ENCODE results near the gene DUXB. TPM values are rescaled to one million over a fixed set of nuclear protein-coding genes. Genes with fewer than 3 reads are reported as not detected.

The DUXB gene
- total RNA-seq, 1 donor from 2014 or later, result not detected

GRCh38 chr16:75647492-75648264 is 53.6 kb downstream of the DUXB start, which contains the start of the genes KARS1 and TERF2IP:
KARS1 (minus strand) TSS chr16:75647665; CDS start chr16:75647639, 26 bp downstream.
TERF2IP (plus strand) TSS chr16:75647773; CDS start chr16:75647883, 110 bp downstream.
- H3K27ac Mint-ChIP-seq (ENCODE audit: unreplicated experiment), result peak within 1 kb of the TSS; percentile 98
- peak; percentile 76 for DNase-seq (ENCODE audit: low read depth, low spot score)
- H3K4me3 Mint-ChIP-seq, result peak within 1 kb of the TSS; percentile 100
- H3K36me3 Mint-ChIP-seq (ENCODE audit: low read depth), result peaks cover 5% of the 10 kb centered on the region
- TF ChIP-seq CTCF (conservative IDR thresholded peaks at IDR 0.05), result no peak
- H3K27me3 Mint-ChIP-seq (ENCODE audit: low read depth), result no peaks in the 10 kb centered on the region
- H3K9me3 Mint-ChIP-seq, result no peaks in the 10 kb centered on the region
- peaks cover 39% of the 10 kb centered on the region for H3K4me1 Mint-ChIP-seq

DNA sequence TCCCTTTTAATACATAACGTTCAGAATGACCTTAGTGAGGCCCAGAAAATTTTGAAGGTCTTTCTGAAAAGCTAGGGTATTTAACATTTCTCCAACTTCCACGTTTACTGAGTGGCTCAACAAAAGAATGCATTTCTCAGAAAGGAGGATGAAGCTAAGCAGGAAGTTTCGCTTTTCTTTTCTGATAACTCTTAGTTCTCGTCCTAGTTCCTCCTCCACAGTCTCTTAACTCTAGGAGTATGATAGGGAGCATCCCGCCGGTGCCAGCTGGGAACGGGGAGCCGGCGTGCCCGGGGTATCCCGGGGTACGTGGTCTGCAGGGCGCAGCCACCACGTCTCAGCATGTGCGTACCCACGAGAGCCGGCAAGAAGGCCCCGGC is 54.2 kb downstream of the DUXB start:
- peaks cover 5% of the 10 kb centered on the region for H3K36me3 Mint-ChIP-seq (ENCODE audit: low read depth)
- no peaks in the 10 kb centered on the region for H3K9me3 Mint-ChIP-seq
- H3K27ac Mint-ChIP-seq (ENCODE audit: unreplicated experiment), result peak overlapping the region; percentile 98
- peaks cover 39% of the 10 kb centered on the region for H3K4me1 Mint-ChIP-seq
- TF ChIP-seq CTCF (conservative IDR thresholded peaks at IDR 0.05), result no peak
- H3K27me3 Mint-ChIP-seq (ENCODE audit: low read depth), result no peaks in the 10 kb centered on the region
- peak overlapping the region; percentile 100 for H3K4me3 Mint-ChIP-seq
- no peak for DNase-seq (ENCODE audit: low read depth, low spot score)

- TF ChIP-seq CTCF (conservative IDR thresholded peaks at IDR 0.05), result no peak
- Mint-ChIP-seq H3K4me3 (peak overlapping the region; percentile 68), H3K27ac (ENCODE audit: unreplicated experiment) (no peak overlapping the region)
Measured at GRCh38 chr16:75644240-75645012, 56.8 kb downstream of the DUXB start.

More at GRCh38 chr16:75644240-75645012, 56.8 kb downstream of the DUXB start:
- no peaks in the 10 kb centered on the region for H3K9me3 Mint-ChIP-seq
- DNase-seq (ENCODE audit: low read depth, low spot score), result no peak
- H3K4me1 Mint-ChIP-seq, result peaks cover 21% of the 10 kb centered on the region
- H3K36me3 Mint-ChIP-seq (ENCODE audit: low read depth), result peaks cover 10% of the 10 kb centered on the region
- H3K27me3 Mint-ChIP-seq (ENCODE audit: low read depth), result no peaks in the 10 kb centered on the region

Other genes with a start within 250 kb of the DUXB start
- gene TMEM170A, start 236.8 kb downstream of the DUXB start, total RNA-seq, result 50.5 and 56.4 TPM in 2 replicates
- gene CHST6, start 206.0 kb downstream of the DUXB start, total RNA-seq, result 22.4 and 23.1 TPM in 2 replicates
- gene CHST5, start 165.4 kb downstream of the DUXB start, total RNA-seq, result 1.3 and 1.5 TPM in 2 replicates
- gene TMEM231, start 145.2 kb downstream of the DUXB start, total RNA-seq, result 25.8 and 27.5 TPM in 2 replicates
- 83.0 and 87.0 TPM in 2 replicates for gene GABARAPL2, start 135.1 kb downstream of the DUXB start, total RNA-seq
- gene ADAT1, start 78.2 kb downstream of the DUXB start, total RNA-seq, result 78.7 and 82.6 TPM in 2 replicates
- 161 and 164 TPM in 2 replicates for gene KARS1, start 53.8 kb downstream of the DUXB start, total RNA-seq
- 47.2 and 50.2 TPM in 2 replicates for gene TERF2IP, start 53.7 kb downstream of the DUXB start, total RNA-seq
- not detected in 2 replicates for gene CPHXL2, start 24.5 kb downstream of the DUXB start, total RNA-seq
- not detected in 2 replicates for gene CPHXL, start 25.0 kb upstream of the DUXB start, total RNA-seq